ENCODE measurements around the gene SLC25A24. TPM values are rescaled to one million over a fixed set of nuclear protein-coding genes. Genes with fewer than 3 reads are reported as not detected.

The SLC25A24 gene
- polyA plus RNA-seq, 1 experiment: 50.5 TPM

DNA sequence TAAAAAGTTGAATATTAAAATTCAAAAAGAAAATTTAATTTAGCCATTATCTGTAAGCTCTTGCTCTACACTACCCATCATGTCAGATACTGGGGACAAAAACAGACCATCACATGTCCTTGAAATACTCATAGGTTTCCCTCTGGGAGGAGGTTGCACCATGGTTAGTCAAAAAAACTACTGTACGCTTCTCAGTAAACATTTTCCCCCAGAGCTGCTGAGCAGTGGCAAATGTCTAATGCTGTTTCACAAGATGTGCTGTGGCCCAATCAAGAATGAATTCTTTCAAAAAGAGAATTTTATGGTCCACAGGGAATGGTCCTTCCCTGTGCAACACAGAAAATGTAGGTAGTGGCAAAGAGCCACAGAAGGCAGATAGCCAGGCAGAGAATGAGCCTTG lies 6.1 kb downstream of the SLC25A24 start:
- ChIA-PET CTCF (no interaction called here), POLR2A (no interaction called here)
- Histone ChIP-seq H3K27me3 (ENCODE audit: control insufficient read depth, insufficient read depth, low read length) (no peaks in the 10 kb centered on the region), H3K27ac (ENCODE audit: low read depth, low read length) (no peak overlapping the region), H3K4me3 (ENCODE audit: low read depth, low read length) (no peak overlapping the region), H3K9me3 (ENCODE audit: control insufficient read depth, insufficient read depth, low read length) (peaks cover 6% of the 10 kb centered on the region)
- TF ChIP-seq, protein P1, sequence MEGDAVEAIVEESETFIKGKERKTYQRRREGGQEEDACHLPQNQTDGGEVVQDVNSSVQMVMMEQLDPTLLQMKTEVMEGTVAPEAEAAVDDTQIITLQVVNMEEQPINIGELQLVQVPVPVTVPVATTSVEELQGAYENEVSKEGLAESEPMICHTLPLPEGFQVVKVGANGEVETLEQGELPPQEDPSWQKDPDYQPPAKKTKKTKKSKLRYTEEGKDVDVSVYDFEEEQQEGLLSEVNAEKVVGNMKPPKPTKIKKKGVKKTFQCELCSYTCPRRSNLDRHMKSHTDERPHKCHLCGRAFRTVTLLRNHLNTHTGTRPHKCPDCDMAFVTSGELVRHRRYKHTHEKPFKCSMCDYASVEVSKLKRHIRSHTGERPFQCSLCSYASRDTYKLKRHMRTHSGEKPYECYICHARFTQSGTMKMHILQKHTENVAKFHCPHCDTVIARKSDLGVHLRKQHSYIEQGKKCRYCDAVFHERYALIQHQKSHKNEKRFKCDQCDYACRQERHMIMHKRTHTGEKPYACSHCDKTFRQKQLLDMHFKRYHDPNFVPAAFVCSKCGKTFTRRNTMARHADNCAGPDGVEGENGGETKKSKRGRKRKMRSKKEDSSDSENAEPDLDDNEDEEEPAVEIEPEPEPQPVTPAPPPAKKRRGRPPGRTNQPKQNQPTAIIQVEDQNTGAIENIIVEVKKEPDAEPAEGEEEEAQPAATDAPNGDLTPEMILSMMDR (IDR thresholded peaks at IDR 0.05; ENCODE audit: low read depth, low read length): no peak
- DNase-seq (ENCODE audit: low read depth, low spot score): no peak

DNA sequence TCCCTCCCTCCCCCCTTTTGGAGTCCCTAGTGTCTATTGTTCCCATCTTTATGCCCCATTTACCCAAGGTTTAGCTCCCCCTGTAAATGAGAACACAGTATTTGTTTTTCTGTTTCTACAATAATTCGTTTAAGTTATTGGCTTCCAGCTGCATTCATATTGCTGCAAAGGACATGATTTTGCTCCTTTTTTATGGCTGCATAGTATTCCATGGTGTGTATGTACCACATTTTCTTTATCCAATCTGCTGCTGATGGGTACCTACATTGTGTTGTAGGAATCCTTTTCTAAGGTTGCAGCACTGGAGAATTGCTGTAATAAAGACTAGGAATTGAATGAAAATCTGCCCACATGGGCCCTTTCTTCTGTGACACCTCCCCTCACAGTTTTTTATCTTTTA lies 6.8 kb downstream of the SLC25A24 start:
- Histone ChIP-seq H3K27me3 (ENCODE audit: control insufficient read depth, insufficient read depth, low read length) (no peaks in the 10 kb centered on the region), H3K4me3 (ENCODE audit: low read depth, low read length) (no peak overlapping the region), H3K9me3 (ENCODE audit: control insufficient read depth, insufficient read depth, low read length) (peaks cover 6% of the 10 kb centered on the region), H3K27ac (ENCODE audit: low read depth, low read length) (no peak overlapping the region)
- TF ChIP-seq, protein P1 (IDR thresholded peaks at IDR 0.05; ENCODE audit: low read depth, low read length): no peak
- ChIA-PET CTCF (no interaction called here), POLR2A (no interaction called here)
- no peak for DNase-seq (ENCODE audit: low read depth, low spot score)

DNA sequence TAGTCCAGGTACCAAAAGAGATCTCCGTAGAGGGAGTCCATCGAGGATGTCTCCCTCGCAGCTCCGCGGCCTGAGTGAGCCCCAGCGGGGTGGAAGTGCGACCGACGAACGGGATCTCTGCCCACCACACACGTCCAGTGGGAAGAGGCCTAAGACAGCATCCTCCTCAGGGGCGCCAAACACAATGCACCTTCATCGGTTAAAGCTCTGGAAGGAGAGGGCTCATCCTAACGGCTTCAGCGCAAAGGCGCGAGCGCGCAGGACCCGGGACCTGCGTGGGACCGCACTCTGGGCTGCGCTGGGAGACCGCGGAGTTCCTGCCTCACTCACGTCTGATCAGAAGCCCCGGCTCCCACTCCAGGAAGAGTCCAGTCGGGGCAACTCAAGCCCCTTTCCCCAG lies 7.6 kb downstream of the SLC25A24 start:
- H3K4me3 ChIP-seq (ENCODE audit: low read depth, low read length): no peak overlapping the region
- no peak overlapping the region for H3K27ac ChIP-seq (ENCODE audit: low read depth, low read length)
- POLR2A ChIA-PET: no interaction called here
- DNase-seq (ENCODE audit: low read depth, low spot score): no peak
- TF ChIP-seq, protein P1 (IDR thresholded peaks at IDR 0.05; ENCODE audit: low read depth, low read length): no peak
- H3K27me3 ChIP-seq (ENCODE audit: control insufficient read depth, insufficient read depth, low read length): no peaks in the 10 kb centered on the region
- CTCF ChIA-PET: no interaction called here
- H3K9me3 ChIP-seq (ENCODE audit: control insufficient read depth, insufficient read depth, low read length): peaks cover 6% of the 10 kb centered on the region

DNA sequence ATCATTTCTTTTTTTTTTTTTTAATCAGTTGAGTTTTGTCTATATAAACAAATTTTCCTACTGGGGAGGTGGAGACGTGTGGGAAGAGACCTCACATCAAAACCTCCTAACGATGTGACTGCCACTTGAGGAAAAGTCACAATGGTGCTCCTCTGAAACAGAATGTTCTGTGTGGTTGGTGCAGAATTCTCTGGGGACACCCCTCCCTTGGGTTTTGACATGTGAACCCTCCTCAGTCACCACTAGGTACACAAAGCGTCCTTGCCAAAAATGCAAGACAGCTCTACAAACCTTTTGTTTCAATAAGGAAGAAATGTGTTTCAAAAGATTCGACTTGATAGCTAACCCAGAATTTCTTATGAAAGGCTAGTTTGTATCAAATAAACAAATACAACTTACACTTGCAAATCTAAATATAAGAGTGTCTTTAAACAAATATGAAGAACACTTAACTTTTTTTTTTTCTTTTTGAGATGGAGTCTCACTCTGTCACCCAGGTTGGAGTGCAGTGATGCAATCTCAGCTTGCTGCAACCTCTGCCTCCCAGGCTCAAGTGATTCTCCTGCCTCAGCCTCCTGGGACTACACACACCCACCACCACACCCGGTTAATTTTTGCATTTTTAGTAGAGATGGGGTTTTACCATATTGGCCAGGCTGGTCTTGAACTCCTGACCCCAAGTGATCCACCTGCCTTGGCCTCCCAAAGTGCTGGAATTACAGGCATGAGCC lies 9.3 kb downstream of the SLC25A24 start:
- H3K27me3 ChIP-seq (ENCODE audit: control insufficient read depth, insufficient read depth, low read length): no peaks in the 10 kb centered on the region
- ChIA-PET POLR2A (no interaction called here), CTCF (interaction anchor here (1.2 to 1.5 kb wide), 2 partner anchors 65 kb away, joined by 3 to 4 read pairs; no protein-coding TSS in a partner anchor)
- TF ChIP-seq, protein P1 (IDR thresholded peaks at IDR 0.05; ENCODE audit: low read depth, low read length): no peak
- no peak overlapping the region for H3K4me3 ChIP-seq (ENCODE audit: low read depth, low read length)
- H3K9me3 ChIP-seq (ENCODE audit: control insufficient read depth, insufficient read depth, low read length): peaks cover 6% of the 10 kb centered on the region
- no peak overlapping the region for H3K27ac ChIP-seq (ENCODE audit: low read depth, low read length)
- DNase-seq (ENCODE audit: low read depth, low spot score): no peak

DNA sequence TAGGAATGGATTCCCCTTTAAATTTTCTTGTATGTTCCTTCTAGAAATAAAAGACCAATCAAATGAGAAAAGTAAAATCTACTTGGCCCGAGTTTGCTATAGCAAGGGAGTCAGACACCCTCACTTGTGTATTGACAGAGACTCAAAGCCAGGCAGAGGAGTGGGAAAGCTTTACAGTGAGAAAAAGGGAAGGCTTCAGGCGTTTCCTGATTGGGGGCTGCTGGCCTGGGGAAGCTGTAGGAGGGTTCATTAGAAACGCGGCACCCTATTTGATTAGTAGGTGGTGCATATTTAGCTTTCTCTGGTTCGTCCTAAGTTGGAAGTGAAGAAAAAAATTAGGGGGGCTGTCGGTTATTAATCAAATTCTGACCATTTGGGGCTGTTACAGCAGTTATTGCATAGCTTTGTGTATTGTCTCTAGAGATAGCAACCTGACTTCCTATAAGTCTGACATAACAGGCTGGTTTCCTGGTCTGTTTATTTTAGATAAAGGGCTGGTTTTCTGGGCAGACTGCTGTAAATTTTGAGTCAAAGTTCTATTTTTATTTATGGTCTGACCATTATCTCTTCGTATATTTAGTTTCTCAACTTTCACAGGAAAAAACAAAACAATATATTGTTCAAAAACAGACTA lies 10.0 kb downstream of the SLC25A24 start:
- TF ChIP-seq, protein P1 (IDR thresholded peaks at IDR 0.05; ENCODE audit: low read depth, low read length): no peak
- CTCF ChIA-PET: interaction anchor here (1.2 kb wide), 1 partner anchor 65 kb away, joined by 4 read pairs; no protein-coding TSS in a partner anchor
- H3K9me3 ChIP-seq (ENCODE audit: control insufficient read depth, insufficient read depth, low read length): peaks cover 6% of the 10 kb centered on the region
- H3K4me3 ChIP-seq (ENCODE audit: low read depth, low read length): no peak overlapping the region
- no peak for DNase-seq (ENCODE audit: low read depth, low spot score)
- H3K27me3 ChIP-seq (ENCODE audit: control insufficient read depth, insufficient read depth, low read length): no peaks in the 10 kb centered on the region
- H3K27ac ChIP-seq (ENCODE audit: low read depth, low read length): no peak overlapping the region
- POLR2A ChIA-PET: no interaction called here

Measured in AG04450 (cell line).